OCI-LY1 (cell line): ENCODE measurements around the gene JAKMIP3.

ENCODE experiments used
- CTCF ChIP-seq: fragments of 200-600 bp; sonication (generic), shearing (Covaris generic); IDR thresholded peaks from 2 replicates; pipeline ENCODE4 v1.5.1; 2017; ENCODE audit warnings: mild to moderate bottlenecking, antibody characterized with exemption, low read length, moderate library complexity, mixed read lengths
- EZH2 ChIP-seq: fragments of 200-600 bp; sonication (generic), shearing (Covaris generic); IDR thresholded peaks from 2 replicates; pipeline ENCODE4 v1.8.0; 2017; ENCODE audit warnings: borderline replicate concordance, mixed run types, mild to moderate bottlenecking, antibody characterized with exemption, low read length, moderate library complexity, mixed read lengths

- TF ChIP-seq CTCF (no peak), EZH2 (no peak)
Observed at GRCh38 chr10:132043861-132044695, 21.7 kb upstream of the JAKMIP3 start.
